WTC11 (cell line): ENCODE measurements around the gene KDM3B.

Experiments
- ATF1 ChIP-seq: sonication (generic); formaldehyde crosslinking; IDR thresholded peaks from 2 replicates; pipeline ENCODE4 v1.8.1; 2023; ENCODE audit warnings: mild to moderate bottlenecking, moderate library complexity, missing genetic modification reagents
- NFYB ChIP-seq: sonication (generic); formaldehyde crosslinking; conservative IDR thresholded peaks from 2 replicates; pipeline ENCODE4 v1.8.0; 2022; ENCODE audit warnings: low read depth, missing genetic modification reagents
- TF ChIP-seq, protein P1 (sequence below): fragments of 200-600 bp; IDR thresholded peaks from 2 replicates; pipeline ENCODE4 v1.8.0; 2022; ENCODE audit warnings: antibody characterized with exemption

DNA sequence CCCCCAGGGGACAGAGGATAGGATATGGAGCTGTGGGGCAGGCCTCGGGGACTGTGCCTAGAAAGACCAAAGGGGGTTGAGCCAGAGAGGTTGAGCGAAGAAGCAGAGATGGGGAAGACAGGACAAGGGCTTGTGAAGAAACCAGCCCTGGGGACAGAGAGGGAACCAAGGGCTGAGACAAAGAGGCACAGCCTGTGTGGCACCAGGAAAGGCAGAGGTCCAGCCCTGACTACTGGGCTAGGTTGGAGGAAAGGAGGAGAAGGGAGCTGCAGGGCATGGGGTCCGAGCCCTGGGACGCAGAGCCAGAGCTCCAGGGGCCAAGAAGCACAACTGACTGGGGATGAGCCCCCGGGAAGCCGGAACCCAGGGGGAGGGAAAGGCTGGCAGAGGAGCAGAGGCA, 95.6 kb downstream of the KDM3B start:
- TF ChIP-seq, protein P1, sequence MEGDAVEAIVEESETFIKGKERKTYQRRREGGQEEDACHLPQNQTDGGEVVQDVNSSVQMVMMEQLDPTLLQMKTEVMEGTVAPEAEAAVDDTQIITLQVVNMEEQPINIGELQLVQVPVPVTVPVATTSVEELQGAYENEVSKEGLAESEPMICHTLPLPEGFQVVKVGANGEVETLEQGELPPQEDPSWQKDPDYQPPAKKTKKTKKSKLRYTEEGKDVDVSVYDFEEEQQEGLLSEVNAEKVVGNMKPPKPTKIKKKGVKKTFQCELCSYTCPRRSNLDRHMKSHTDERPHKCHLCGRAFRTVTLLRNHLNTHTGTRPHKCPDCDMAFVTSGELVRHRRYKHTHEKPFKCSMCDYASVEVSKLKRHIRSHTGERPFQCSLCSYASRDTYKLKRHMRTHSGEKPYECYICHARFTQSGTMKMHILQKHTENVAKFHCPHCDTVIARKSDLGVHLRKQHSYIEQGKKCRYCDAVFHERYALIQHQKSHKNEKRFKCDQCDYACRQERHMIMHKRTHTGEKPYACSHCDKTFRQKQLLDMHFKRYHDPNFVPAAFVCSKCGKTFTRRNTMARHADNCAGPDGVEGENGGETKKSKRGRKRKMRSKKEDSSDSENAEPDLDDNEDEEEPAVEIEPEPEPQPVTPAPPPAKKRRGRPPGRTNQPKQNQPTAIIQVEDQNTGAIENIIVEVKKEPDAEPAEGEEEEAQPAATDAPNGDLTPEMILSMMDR = no peak
- TF ChIP-seq ATF1 (CRISPR knock-in tag) (no peak), NFYB (CRISPR knock-in tag) (no peak)
